ENCODE results near the gene DISP3. TPM values are rescaled to one million over a fixed set of nuclear protein-coding genes. Genes with fewer than 3 reads are reported as not detected.

DISP3 gene
- total and polyA plus RNA-seq, 2 of the 13 experiments (the other 11 are each of a cell fraction or from before 2014, with no cell fraction given), result 0.08 to 0.13 TPM

DNA sequence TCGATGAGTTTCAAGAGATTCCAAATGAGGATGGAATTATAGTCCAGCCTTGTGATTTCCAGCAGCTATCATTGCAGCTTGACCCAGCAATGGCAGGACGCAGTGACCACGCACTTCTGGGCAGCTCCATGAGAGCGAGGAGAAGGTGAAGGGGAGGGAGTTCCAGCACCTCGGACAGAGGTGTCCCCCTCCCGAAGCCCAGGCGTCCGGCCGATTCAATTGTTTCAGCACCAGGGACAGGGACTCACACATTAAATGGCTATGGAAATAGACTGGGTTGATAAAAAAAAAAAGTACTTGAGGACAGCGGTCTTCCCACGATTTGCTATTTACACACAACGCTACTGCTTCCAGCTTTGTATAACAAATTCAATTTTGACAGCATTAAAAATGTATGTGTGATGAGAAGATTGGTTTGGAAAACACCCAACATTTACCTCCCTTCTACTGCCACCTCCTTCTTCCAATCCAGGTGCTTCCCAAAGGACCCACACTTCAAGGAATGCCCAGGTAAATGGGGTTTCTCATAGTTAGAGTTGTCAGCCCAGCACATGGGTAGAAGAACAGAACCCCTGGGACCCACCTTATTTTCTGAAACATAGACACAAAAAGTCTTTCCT, 71.8 kb downstream of the DISP3 start (continued):
- TF ChIP-seq, protein P1, sequence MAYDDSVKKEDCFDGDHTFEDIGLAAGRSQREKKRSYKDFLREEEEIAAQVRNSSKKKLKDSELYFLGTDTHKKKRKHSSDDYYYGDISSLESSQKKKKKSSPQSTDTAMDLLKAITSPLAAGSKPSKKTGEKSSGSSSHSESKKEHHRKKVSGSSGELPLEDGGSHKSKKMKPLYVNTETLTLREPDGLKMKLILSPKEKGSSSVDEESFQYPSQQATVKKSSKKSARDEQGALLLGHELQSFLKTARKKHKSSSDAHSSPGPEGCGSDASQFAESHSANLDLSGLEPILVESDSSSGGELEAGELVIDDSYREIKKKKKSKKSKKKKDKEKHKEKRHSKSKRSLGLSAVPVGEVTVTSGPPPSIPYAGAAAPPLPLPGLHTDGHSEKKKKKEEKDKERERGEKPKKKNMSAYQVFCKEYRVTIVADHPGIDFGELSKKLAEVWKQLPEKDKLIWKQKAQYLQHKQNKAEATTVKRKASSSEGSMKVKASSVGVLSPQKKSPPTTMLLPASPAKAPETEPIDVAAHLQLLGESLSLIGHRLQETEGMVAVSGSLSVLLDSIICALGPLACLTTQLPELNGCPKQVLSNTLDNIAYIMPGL (CRISPR knock-in tag; IDR thresholded peaks at IDR 0.05; ENCODE audit: borderline replicate concordance in 1 of 2, low read depth in 1 of 2), result no peak
- TF ChIP-seq ATF7-NPFF (CRISPR knock-in tag; IDR thresholded peaks at IDR 0.05; ENCODE audit: low read depth) (peak; percentile 86), KLF13 (CRISPR knock-in tag; IDR thresholded peaks at IDR 0.05) (no peak), NKX3-1 (CRISPR knock-in tag; IDR thresholded peaks at IDR 0.05) (peak; percentile 99), TFDP2 (CRISPR knock-in tag; IDR thresholded peaks at IDR 0.05) (peak; percentile 56; the same call in 1 of the 2 replicates), TSC22D2 (CRISPR knock-in tag; IDR thresholded peaks at IDR 0.05; ENCODE audit: borderline replicate concordance) (peak; percentile 99), SIX1 (CRISPR knock-in tag; IDR thresholded peaks at IDR 0.05; ENCODE audit: borderline replicate concordance) (peak; percentile 61; the same call in 1 of the 2 replicates), KDM4B (CRISPR knock-in tag; IDR thresholded peaks at IDR 0.05) (peak; percentile 94), ZNF335 (CRISPR knock-in tag; IDR thresholded peaks at IDR 0.05) (peak; percentile 90; the same call in 1 of the 2 replicates), CBX2 (IDR thresholded peaks at IDR 0.05; ENCODE audit: low read depth, low read length) (no peak), CBX2 (CRISPR knock-in tag; IDR thresholded peaks at IDR 0.05; ENCODE audit: low read depth) (no peak), ELF1 (CRISPR knock-in tag; IDR thresholded peaks at IDR 0.05) (peak; percentile 45; the same call in 1 of the 2 replicates), AGO1 (IDR thresholded peaks at IDR 0.05; ENCODE audit: low read depth, low read length, poor library complexity, severe bottlenecking) (no peak), REPIN1 (CRISPR knock-in tag; IDR thresholded peaks at IDR 0.05; ENCODE audit: borderline replicate concordance, low read depth) (peak; percentile 73; the same call in 1 of the 2 replicates), MYPOP (CRISPR knock-in tag; IDR thresholded peaks at IDR 0.05) (peak; percentile 75), HIVEP1 (CRISPR knock-in tag; IDR thresholded peaks at IDR 0.05) (no peak), CEBPG (CRISPR knock-in tag; IDR thresholded peaks at IDR 0.05) (no peak), PHF21A (CRISPR knock-in tag; IDR thresholded peaks at IDR 0.05) (no peak), KDM5A (IDR thresholded peaks at IDR 0.05; ENCODE audit: borderline replicate concordance, low read length) (no peak), ZNF609 (CRISPR knock-in tag; IDR thresholded peaks at IDR 0.05; ENCODE audit: borderline replicate concordance) (peak; percentile 22; the same call in 1 of the 2 replicates)
- TF ChIP-seq, protein P2, sequence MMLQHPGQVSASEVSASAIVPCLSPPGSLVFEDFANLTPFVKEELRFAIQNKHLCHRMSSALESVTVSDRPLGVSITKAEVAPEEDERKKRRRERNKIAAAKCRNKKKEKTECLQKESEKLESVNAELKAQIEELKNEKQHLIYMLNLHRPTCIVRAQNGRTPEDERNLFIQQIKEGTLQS (CRISPR knock-in tag; IDR thresholded peaks at IDR 0.05), result peak; percentile 85; the same call in 1 of the 2 replicates

All from HepG2 (cell line).